ENCODE results near the gene YJU2.
"Not testable (repeated sequence)": the region's sequence is repeated elsewhere in the genome, so short reads cannot be mapped to it uniquely, and the experiment has no call there.

YJU2 gene

DNA sequence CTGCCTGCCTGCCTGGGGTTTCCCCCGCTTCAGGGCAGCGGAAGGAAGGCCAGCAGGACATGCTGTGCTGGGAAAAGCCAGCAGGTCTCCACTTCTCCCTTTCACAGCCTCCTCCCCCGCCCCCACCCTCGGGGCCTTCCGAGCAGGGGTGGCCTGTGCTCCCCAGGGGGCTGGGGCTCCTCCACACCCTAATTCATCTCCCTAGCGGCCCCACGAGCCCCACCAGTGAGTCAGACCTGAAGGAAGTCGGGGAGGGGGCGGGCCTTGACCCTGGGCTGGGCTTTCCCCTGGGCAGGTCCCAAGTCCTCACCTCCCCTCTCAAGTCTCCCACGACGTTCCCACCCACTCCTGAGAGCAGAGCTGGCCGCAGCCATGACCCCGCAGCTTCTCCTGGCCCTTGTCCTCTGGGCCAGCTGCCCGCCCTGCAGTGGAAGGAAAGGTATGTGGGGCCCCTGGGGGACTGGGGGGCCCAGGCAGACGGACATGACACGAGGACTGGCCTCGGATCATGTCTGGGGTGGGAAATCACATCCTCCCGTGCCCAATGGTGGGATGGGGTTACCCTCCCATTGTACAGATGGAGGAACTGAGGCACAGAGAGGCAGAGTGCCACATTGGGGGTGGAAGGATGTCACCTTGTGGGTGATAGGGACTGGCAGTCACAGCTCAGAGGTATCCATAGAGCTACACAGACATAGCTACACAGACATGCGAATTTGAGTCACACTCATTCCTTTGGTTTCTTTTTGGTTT lies 17.5 kb upstream of the YJU2 start, which contains the start of gene EBI3:
EBI3 (plus strand) TSS at position 345 of the 753 bp plus-strand sequence; CDS start at position 373, 28 bp downstream.
- DNase-seq, result peak; percentile 78

- DNase-seq, result not testable (repeated sequence)
Measured at GRCh38 chr19:4230237-4230636, 16.6 kb upstream of the YJU2 start.

- not testable (repeated sequence) for DNase-seq
Measured at GRCh38 chr19:4231521-4231920, 15.4 kb upstream of the YJU2 start.

- not testable (repeated sequence) for DNase-seq
Measured at GRCh38 chr19:4232139-4232538, 14.7 kb upstream of the YJU2 start.

- no peak for DNase-seq
Measured at GRCh38 chr19:4232614-4233281, 14.1 kb upstream of the YJU2 start.

DNA sequence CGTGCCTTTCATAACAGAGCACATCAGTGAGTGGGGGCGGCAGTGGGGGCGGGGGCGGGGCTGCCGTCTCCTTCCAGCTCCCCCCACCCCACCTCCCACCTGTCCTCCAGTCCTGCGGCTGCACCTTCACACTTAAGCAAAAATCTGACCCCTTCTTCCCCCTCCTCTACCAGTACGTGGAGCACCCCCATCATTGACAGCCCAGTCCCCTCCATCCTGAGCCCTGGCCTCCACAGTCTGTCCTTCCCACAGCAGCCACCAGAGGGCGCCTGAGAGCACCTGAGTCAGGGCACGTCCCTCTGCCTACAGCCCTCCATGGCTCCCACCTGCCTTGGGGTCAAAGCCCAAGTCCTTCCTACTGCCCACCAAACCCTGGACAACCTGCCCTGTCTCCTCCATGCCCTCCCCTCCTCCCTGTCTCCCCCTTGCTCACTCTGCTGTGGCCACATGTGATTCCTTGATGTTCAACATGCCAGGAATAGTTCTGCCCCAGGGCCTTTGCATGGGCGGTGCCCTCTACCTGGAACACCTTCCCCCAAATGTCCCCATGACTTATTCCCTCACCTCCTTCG lies 13.5 kb upstream of the YJU2 start:
- DNase-seq, result peak; percentile 82

DNA sequence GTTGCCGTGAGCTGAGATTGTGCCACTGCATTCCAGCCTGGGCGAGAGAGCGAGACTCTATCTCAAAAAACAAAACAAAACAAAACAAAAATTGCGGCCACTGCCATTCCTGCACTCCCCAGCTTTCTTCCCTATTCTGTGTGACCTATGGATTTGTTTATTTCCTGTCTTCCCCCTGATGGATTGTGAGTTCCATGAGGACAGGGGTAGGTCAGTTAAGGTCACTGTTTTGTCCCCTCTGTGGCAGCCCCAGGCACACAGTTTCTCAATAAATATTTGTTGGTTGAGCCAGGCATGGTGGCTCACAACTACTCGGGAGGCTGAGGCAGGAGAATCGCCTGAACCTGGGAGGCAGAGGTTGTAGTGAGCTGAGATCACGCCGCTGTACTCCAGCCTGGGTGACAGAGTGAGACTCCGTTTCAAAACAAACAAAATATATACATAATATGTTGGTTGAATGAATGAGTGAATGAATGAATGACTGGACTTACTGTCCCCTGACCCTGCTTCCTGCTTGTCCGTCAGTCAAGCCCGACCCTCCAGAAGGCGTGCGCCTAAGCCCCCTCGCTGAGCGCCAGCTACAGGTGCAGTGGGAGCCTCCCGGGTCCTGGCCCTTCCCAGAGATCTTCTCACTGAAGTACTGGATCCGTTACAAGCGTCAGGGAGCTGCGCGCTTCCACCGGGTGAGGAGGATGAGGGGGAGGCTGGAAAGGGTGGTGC lies 12.6 kb upstream of the YJU2 start:
- DNase-seq, result no peak

DNA sequence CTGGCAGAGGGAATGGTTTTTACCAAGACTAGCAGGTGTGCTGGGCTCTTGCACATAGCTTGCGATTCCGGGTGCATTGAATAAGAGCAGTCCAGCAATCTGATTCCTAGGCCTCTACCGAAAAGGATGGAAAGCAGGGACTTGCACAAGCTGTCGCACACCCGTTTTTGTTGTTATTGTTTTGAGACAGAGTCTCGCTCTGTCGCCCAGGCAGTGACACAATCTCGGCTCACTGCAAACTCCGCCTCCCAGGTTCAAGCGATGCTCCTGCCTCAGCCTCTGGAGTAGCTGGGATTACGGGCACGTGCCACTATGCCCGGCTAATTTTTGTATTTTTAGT lies 12.0 kb upstream of the YJU2 start:
- no peak for DNase-seq

DNA sequence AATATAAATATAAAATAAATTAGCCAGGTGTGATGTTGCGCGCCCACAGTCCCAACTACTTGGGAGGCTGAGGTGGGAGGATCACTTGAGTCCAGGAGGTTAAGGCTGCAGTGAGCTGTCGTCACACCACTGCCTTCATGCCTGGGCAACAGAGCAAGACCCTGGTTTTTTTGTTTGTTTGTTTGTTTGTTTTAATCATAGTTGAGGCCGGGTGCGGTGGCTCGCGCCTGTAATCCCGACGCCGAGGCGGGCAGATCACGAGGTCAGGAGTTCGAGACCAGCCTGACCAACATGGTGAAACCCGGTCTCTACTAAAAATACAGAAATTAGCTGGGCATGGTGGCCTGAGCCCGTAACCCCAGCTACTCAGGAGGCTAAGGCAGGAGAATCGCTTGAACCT lies 9.4 kb upstream of the YJU2 start:
- not testable (repeated sequence) for DNase-seq

DNA sequence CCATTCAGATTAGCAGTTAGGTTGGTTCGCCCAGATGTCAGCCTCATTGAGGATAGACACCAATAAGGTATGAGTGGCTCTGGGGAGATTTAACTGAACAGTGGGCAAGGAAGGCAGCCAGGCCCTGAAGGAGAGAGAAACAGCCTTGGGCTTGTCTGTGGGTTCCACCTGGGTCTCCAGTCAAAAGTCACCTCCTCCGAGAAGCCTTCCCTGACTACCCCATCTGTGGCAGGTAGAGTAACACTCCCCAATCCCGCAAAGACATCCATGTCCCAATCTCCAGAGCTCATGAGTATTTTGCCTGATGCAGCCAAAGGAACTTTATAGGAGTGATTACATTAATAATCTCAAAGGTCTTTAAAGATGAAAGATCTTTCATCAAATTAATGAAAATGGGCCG lies 8.0 kb upstream of the YJU2 start:
- no peak for DNase-seq

GRCh38 chr19:4241824-4242430 lies 5.0 kb upstream of the YJU2 start:
- no peak for DNase-seq

- not testable (repeated sequence) for DNase-seq
Measured at GRCh38 chr19:4245938-4246337, 942 bp upstream of the YJU2 start.

DNA sequence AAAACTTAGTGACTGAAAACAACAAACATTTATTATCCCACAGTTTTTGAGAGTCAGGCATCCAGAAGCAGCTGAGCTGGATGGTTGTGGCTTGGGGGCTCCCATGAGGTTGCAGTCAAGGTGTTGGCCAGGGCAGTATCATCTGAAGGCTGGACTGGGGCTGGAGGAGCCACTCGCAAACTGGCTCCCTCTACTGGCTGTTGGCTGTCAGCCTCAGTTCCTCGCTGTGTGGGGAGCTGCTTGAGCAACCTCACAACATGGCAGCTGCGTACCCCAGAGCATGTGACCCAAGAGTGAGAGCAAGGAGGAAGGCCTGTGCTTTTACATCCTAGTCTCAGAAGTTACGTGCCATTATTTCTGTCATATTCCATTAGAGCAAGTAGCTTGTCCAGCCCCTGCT lies 9.7 kb downstream of the YJU2 start:
- peak; percentile 15 for DNase-seq

GRCh38 chr19:4257025-4257424 lies 10.1 kb downstream of the YJU2 start:
- DNase-seq, result no peak

GRCh38 chr19:4258181-4258580 lies 11.3 kb downstream of the YJU2 start:
- no peak for DNase-seq

GRCh38 chr19:4260613-4261191 lies 13.8 kb downstream of the YJU2 start:
- no peak for DNase-seq

DNA sequence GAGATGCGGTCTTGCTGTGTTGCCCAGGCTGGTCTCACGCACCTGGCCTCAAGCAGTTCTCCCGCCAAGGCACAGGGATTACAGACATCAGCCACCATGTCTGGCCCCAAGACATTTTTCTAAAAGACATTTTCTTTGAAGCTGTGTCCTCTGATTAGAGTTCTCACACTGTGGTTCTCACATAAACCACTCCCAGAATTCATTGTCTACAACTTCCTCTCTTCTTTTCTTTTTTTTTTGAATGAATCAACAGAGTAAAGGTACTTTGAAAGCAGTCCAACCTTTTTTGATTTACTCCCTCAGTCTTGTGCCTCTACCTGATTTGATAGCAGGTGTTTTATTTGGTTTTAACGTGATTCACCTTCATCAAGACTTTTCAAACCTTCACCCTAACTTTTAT lies 17.9 kb downstream of the YJU2 start:
- DNase-seq, result no peak

GRCh38 chr19:4266253-4267000 lies 19.5 kb downstream of the YJU2 start:
- no peak for DNase-seq

DNA sequence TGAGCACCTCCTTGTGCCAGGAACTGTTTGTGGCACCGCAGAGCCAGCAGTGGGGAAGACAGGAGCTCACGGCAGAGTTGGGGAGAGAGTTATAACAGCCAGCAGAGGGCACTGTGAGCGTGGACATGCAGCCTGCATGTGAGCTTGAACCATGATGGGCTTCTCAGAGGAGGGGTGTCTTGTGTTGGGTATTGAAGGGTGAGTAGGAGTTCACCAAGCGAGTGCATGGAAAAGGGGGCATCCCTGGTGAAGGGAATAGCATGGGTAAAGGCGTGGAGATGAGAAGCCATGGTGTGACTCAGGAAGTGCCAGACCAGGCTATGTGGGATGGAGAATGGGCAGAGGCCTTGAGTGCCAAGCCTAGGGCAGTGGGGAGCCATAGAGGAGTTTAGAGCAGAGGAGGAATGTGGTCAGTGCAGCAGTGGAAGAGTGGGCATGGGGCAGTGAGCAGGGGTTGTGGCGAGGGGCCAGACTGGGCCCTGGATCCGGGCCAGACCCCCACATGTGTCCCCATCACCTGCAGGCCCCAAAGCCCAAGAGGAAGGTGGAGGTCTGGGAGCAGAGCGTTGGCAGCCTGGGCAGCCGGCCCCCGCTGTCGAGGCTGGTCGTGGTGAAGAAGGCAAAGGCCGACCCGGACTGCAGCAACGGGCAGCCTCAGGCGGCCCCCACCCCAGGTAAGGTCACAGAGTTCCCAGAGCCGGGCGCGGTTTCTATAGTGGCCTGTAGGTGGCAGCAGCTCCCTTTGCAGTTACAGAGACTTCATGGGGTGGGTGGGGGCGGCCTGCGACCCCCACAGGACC lies 20.4 kb downstream of the YJU2 start:
- peak; percentile 68 for DNase-seq

DNA sequence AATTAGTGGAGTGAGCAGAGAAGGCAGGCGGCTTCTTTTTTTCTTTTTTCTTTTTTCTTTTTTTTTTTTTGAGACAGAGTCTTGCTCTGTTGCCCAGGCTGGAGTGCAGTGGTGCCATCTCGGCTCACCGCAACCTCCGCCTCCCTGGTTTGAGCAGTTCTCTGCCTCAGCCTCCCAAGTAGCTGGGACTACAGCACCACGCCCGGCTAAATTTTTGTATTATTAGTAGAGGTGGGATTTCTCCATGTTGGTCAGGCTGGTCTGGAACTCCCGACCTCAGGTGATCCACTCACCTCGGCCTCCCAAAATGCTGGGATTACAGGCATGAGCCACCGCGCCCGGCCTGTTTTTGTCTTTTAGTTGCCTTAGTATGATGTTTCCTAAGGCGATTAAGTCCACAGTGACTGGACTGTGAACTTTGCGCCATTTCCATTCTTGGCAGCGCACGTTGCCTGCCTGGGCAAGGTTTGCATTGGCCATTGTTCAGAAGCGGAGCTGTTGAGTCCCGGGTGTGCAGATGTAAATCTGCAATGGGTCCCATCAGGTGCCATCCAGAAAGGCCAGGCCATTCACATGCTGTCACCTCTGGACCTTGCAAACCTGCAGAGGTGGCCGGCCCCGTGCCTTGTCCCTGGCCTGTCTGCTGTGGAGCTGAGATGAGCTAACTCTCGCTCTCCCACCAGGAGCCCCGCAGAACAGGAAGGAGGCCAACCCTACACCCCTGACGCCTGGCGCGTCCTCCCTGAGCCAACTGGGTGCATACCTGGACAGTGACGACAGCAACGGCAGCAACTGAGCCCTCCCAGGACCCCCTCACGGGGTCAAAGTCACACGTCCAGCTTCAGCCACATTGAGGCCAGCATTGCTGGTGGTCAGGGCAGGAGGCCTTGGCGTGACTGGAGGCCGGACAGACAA lies 21.3 kb downstream of the YJU2 start:
- DNase-seq, result no peak

All from activated CD4-positive, alpha-beta T cell treated with anti-CD3 and anti-CD28 coated beads, Interleukin-10, Interleukin-2, amounts not matched to agents 100 ng/mL and 50 ng/mL, durations not matched to agents 16 hours and 8 hours (primary cell).